C4-2B (cell line): Measurements from ENCODE around the gene SNX15.
"Not testable (repeated sequence)": the region's sequence is repeated elsewhere in the genome, so short reads cannot be mapped to it uniquely, and the experiment has no call there.

Experiments used
- H3K27ac ChIP-seq: fragments of 450-650 bp; 2 replicates; pipeline ENCODE4 v1.5.1; 2017
- CTCF ChIP-seq: fragments of 450-650 bp; conservative IDR thresholded peaks from 2 replicates; pipeline ENCODE4 v1.5.1; 2017; ENCODE audit warnings: mild to moderate bottlenecking
- ZFX ChIP-seq: fragments of 450-650 bp; IDR thresholded peaks from 2 replicates; pipeline ENCODE4 v1.6.1; 2017

SNX15 gene

GRCh38 chr11:65017937-65018336 lies 9.3 kb upstream of the SNX15 start:
- H3K27ac ChIP-seq: no peak overlapping the region
- no peak for TF ChIP-seq ZFX
- TF ChIP-seq CTCF: no peak

GRCh38 chr11:65019824-65020223 lies 7.4 kb upstream of the SNX15 start:
- TF ChIP-seq CTCF (no peak), ZFX (no peak)
- no peak overlapping the region for H3K27ac ChIP-seq

DNA sequence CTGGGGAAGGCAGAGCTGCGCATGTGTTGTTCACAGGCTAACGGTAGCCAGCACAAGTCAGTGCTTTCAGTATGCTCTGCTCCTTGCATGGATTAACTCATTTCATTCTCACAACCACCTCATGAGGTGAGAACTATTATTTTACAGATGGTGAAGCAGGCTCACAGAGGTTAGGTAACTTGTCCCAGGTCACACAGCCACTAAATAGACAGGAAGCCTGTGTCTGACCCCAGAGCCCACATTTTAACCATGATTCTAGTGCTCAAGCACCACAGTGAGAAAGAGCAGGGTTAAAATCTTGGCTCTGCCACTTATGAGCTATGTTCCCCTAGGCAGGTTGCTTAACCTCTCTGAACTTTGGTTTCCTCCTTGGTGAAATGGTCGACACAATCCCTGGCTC lies 6.2 kb upstream of the SNX15 start:
- no peak overlapping the region for H3K27ac ChIP-seq
- no peak for TF ChIP-seq ZFX
- TF ChIP-seq CTCF: no peak

GRCh38 chr11:65021509-65021908 lies 5.7 kb upstream of the SNX15 start:
- H3K27ac ChIP-seq: no peak overlapping the region
- TF ChIP-seq CTCF (no peak), ZFX (no peak)

DNA sequence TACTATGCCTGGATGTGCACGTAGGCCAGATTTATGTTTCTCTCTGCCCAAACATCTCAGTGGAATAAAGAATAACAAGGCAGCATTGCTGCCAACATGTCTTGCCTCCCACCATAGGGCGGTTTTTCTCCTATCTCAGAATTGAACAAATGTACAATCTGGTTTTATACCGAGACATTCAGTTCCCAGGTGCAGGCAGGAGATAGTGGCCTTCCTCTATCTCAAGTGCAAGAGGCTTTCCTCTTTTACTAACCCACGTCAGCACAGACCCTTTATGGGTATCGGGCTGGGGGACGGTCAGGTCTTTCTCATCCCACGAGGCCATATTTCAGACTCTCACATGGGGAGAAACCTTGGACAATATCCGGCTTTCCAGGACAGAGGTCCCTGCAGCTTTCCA lies 3.7 kb upstream of the SNX15 start:
- not testable (repeated sequence) for H3K27ac ChIP-seq

GRCh38 chr11:65026810-65027209 lies 429 bp upstream of the SNX15 start:
- no peak for TF ChIP-seq CTCF
- no peak for TF ChIP-seq ZFX
- H3K27ac ChIP-seq: peak overlapping the region; percentile 67

GRCh38 chr11:65032216-65032615 lies 5.0 kb downstream of the SNX15 start:
- TF ChIP-seq CTCF (no peak), ZFX (no peak)

GRCh38 chr11:65034423-65034822 lies 7.2 kb downstream of the SNX15 start:
- no peak overlapping the region for H3K27ac ChIP-seq
- TF ChIP-seq CTCF (no peak), ZFX (no peak)

More at GRCh38 chr11:65032216-65032615, 5.0 kb downstream of the SNX15 start:
- no peak overlapping the region for H3K27ac ChIP-seq
